Naive thymus-derived CD4-positive, alpha-beta T cell (primary cell): ENCODE data around the gene ARMC5. TPM values are rescaled to one million over a fixed set of nuclear protein-coding genes. Genes with fewer than 3 reads are reported as not detected.
A peak's percentile ranks its signal among the peaks of the same experiment; 100 is the strongest.

Experiments
- ATAC-seq: fragments of 150-1000 bp; cut with Tn5 transposase; 2 replicates; pipeline ENCODE4 v1.10.0; 2021; ENCODE audit warnings: mild to moderate bottlenecking, moderate library complexity
- CTCF ChIA-PET: fragments of 350-600 bp; sonication (Branson Sonifier 250); formaldehyde crosslinking; loops from one replicate; lab custom pipeline; 2021; ENCODE audit warnings: antibody characterized with exemption; lab: Charles Lee
- POLR2A ChIA-PET: fragments of 350-600 bp; sonication (Branson Sonifier 250); formaldehyde crosslinking; loops from one replicate; lab custom pipeline; 2021; ENCODE audit warnings: antibody characterized with exemption, inconsistent platforms; lab: Charles Lee
- DNase-seq, 9 donors: peaks; one replicate each; pipeline versions ENCODE4 v3.0.0 to v3.0.0-alpha.2; 2020 to 2022; ENCODE audit warnings: mixed read lengths in 1 of 9
- H3K27ac ChIP-seq: one replicate; pipeline ENCODE4 v1.7.0; 2013; ENCODE audit warnings: mild to moderate bottlenecking, low read depth, low read length, moderate library complexity
- H3K27me3 ChIP-seq, 2 donors: one replicate each; pipeline ENCODE4 v1.7.0; 2013; ENCODE audit warnings: low read length in 2 of 2, mild to moderate bottlenecking in 2 of 2, moderate library complexity in 2 of 2; ENCODE audit not compliant: control insufficient read depth in 2 of 2, insufficient read depth in 2 of 2
- H3K36me3 ChIP-seq, 3 experiments: 1 replicate in 2 of 3; 2 replicates in 1 of 3; pipeline ENCODE4 v1.7.0; 2013; ENCODE audit warnings: low read length in 3 of 3, mild to moderate bottlenecking in 3 of 3, moderate library complexity in 1 of 3; ENCODE audit not compliant: insufficient read depth in 3 of 3, control insufficient read depth in 2 of 3
- H3K4me1 ChIP-seq, 2 donors: one replicate each; pipeline ENCODE4 v1.7.0; 2013; ENCODE audit warnings: low read length in 2 of 2, mild to moderate bottlenecking in 2 of 2, moderate library complexity in 1 of 2; ENCODE audit not compliant: control insufficient read depth in 2 of 2, insufficient read depth in 2 of 2
- H3K4me3 ChIP-seq: 2 replicates; pipeline ENCODE4 v1.7.0; 2013; ENCODE audit warnings: mild to moderate bottlenecking, low read length
- H3K9me3 ChIP-seq, 3 experiments: 1 replicate in 2 of 3; 2 replicates in 1 of 3; pipeline ENCODE4 v1.7.0; 2013; ENCODE audit warnings: low read length in 3 of 3; ENCODE audit not compliant: control insufficient read depth in 2 of 3
- H3K27ac Mint-ChIP-seq, 9 donors: one replicate each; pipeline ENCODE4 v1.8.0; 2020 to 2022; ENCODE audit warnings: mixed read lengths in 9 of 9, mild to moderate bottlenecking in 8 of 9, moderate library complexity in 5 of 9, inconsistent platforms in 2 of 9
- H3K27me3 Mint-ChIP-seq, 5 donors: one replicate each; pipeline ENCODE4 v1.8.0; 2021 to 2022; ENCODE audit warnings: mixed read lengths in 5 of 5, mild to moderate bottlenecking in 1 of 5
- H3K36me3 Mint-ChIP-seq, 5 donors: one replicate each; pipeline ENCODE4 v1.8.0; 2020 to 2022; ENCODE audit warnings: mixed read lengths in 5 of 5, mild to moderate bottlenecking in 3 of 5, inconsistent platforms in 1 of 5
- H3K4me1 Mint-ChIP-seq, 7 donors: one replicate each; pipeline ENCODE4 v1.8.0; 2020 to 2022; ENCODE audit warnings: mixed read lengths in 7 of 7, mild to moderate bottlenecking in 3 of 7, inconsistent platforms in 1 of 7
- H3K4me3 Mint-ChIP-seq, 10 donors: one replicate each; pipeline ENCODE4 v1.8.0; 2020 to 2022; ENCODE audit warnings: mild to moderate bottlenecking in 10 of 10, mixed read lengths in 10 of 10, moderate library complexity in 6 of 10, inconsistent platforms in 2 of 10
- H3K9me3 Mint-ChIP-seq, 11 donors: one replicate each; pipeline ENCODE4 v1.8.0; 2020 to 2022; ENCODE audit warnings: mixed read lengths in 11 of 11, mild to moderate bottlenecking in 4 of 11, inconsistent platforms in 1 of 11, moderate library complexity in 1 of 11
- intact Hi-C, 2 donors: fragments of 100-400 bp; cut with micrococcal nuclease; formaldehyde crosslinking; loops; one replicate each; pipeline ENCODE4 v1.15.1; 2023
- polyA plus RNA-seq, 2 donors: library from polyadenylated mRNA; unstranded; fragments of 300-500 nt; fragmentation: Illumina TruSeq; gene quantifications; one replicate each; pipeline ENCODE4 v1.2.3, GENCODE V29; 2021
- total RNA-seq, 6 experiments: library from RNA in 5 of 6; stranded (reverse) in 5 of 6; gene quantifications; 1 replicate in 5 of 6; 2 replicates in 1 of 6; pipeline ENCODE4 v1.2.3 and lab custom pipeline; 2021 to 2026

ARMC5 gene
- total and polyA plus RNA-seq, 7 experiments from 2014 or later: 6.2 to 14.4 (median 11.5) TPM

- H3K27ac Mint-ChIP-seq: peak overlapping the region in 1 of 9 donors; percentile 51
- ChIA-PET POLR2A (no interaction called here), CTCF (interaction anchor here (0.6 kb wide), 1 partner anchor 1830 kb away, joined by 3 read pairs; no protein-coding TSS in a partner anchor)
- Histone ChIP-seq H3K27me3 (no peaks in the 10 kb centered on the region), H3K4me3 (no peak overlapping the region), H3K9me3 (no peaks in the 10 kb centered on the region), H3K27ac (no peak overlapping the region), H3K36me3 (peaks cover 0 to 8% (median 0%) of the 10 kb centered on the region in 3 experiments), H3K4me1 (peaks cover 14 to 15% of the 10 kb centered on the region in 2 donors)
- intact Hi-C loops: no loop called here
- ATAC-seq (no peak), DNase-seq (no peak)
- H3K4me1 Mint-ChIP-seq: peaks cover 18 to 41% (median 24%) of the 10 kb centered on the region in 7 donors
- H3K36me3 Mint-ChIP-seq: peaks cover 0 to 6% (median 0%) of the 10 kb centered on the region in 5 donors
- H3K9me3 Mint-ChIP-seq: peaks cover 0 to 1% (median 0%) of the 10 kb centered on the region in 11 donors
- peaks cover 0 to 46% (median 14%) of the 10 kb centered on the region in 5 donors for H3K27me3 Mint-ChIP-seq
- peak overlapping the region in 7 of 10 donors; percentile 1 to 70 (median 45) for H3K4me3 Mint-ChIP-seq
Observed at GRCh38 chr16:31471241-31471874, 12.1 kb downstream of the ARMC5 start.

- DNase-seq: no peak
- no peak within 1 kb of the TSS for H3K27ac ChIP-seq
- H3K27me3 ChIP-seq: no peaks in the 10 kb centered on the region
- no peaks in the 10 kb centered on the region for H3K9me3 ChIP-seq
- intact Hi-C loops: no loop called here
- Mint-ChIP-seq H3K9me3 (peaks cover 0 to 1% (median 0%) of the 10 kb centered on the region in 11 donors), H3K4me1 (peaks cover 12 to 36% (median 24%) of the 10 kb centered on the region in 7 donors), H3K36me3 (peaks cover 0 to 1% (median 0%) of the 10 kb centered on the region in 5 donors), H3K4me3 (peak within 1 kb of the TSS; percentile 60 to 84 (median 79)), H3K27ac (peak within 1 kb of the TSS in 1 of 9 donors; percentile 64), H3K27me3 (peaks cover 0 to 50% (median 14%) of the 10 kb centered on the region in 5 donors)
- no peak for ATAC-seq
- POLR2A ChIA-PET: interaction anchor here (7.8 kb wide), 1 partner anchor 13 kb away, joined by 69 read pairs; the partner anchor contains the start of gene ARMC5
- CTCF ChIA-PET: no interaction called here
- peaks cover 10% of the 10 kb centered on the region in 2 donors for H3K4me1 ChIP-seq
- H3K36me3 ChIP-seq: peaks cover 0 to 1% (median 0%) of the 10 kb centered on the region in 3 experiments
- H3K4me3 ChIP-seq: no peak within 1 kb of the TSS
Observed at GRCh38 chr16:31471875-31472708, 12.8 kb downstream of the ARMC5 start, which contains the start of gene TGFB1I1. TGFB1I1 (plus strand) TSS chr16:31472152; CDS start chr16:31472189, 37 bp downstream.

GRCh38 chr16:31472709-31473203, 13.5 kb downstream of the ARMC5 start:
- intact Hi-C loops: no loop called here
- Mint-ChIP-seq H3K27ac (peak overlapping the region in 1 of 9 donors; percentile 64), H3K9me3 (peaks cover 0 to 1% (median 0%) of the 10 kb centered on the region in 11 donors), H3K36me3 (no peaks in the 10 kb centered on the region), H3K4me3 (peak overlapping the region; percentile 60 to 84 (median 79)), H3K27me3 (peaks cover 0 to 52% (median 14%) of the 10 kb centered on the region in 5 donors), H3K4me1 (peaks cover 8 to 29% (median 21%) of the 10 kb centered on the region in 7 donors)
- DNase-seq (peak in 1 of 9 donors; percentile 36), ATAC-seq (peak; percentile 33)
- Histone ChIP-seq H3K36me3 (no peaks in the 10 kb centered on the region), H3K4me1 (peaks cover 4 to 6% of the 10 kb centered on the region in 2 donors), H3K27me3 (no peaks in the 10 kb centered on the region), H3K27ac (no peak overlapping the region), H3K4me3 (no peak overlapping the region), H3K9me3 (no peaks in the 10 kb centered on the region)
- POLR2A ChIA-PET: interaction anchor here (7.8 kb wide), 1 partner anchor 14 kb away, joined by 69 read pairs; the partner anchor contains the start of gene ARMC5
- CTCF ChIA-PET: no interaction called here

GRCh38 chr16:31473264-31473984, 14.1 kb downstream of the ARMC5 start:
- H3K36me3 Mint-ChIP-seq: no peaks in the 10 kb centered on the region
- Histone ChIP-seq H3K4me3 (no peak overlapping the region), H3K27ac (no peak overlapping the region), H3K9me3 (no peaks in the 10 kb centered on the region), H3K4me1 (peaks cover 4 to 6% of the 10 kb centered on the region in 2 donors), H3K36me3 (no peaks in the 10 kb centered on the region), H3K27me3 (no peaks in the 10 kb centered on the region)
- H3K4me3 Mint-ChIP-seq: peak overlapping the region in 7 of 10 donors; percentile 17 to 81 (median 63)
- H3K27me3 Mint-ChIP-seq: peaks cover 0 to 57% (median 14%) of the 10 kb centered on the region in 5 donors
- ATAC-seq (no peak), DNase-seq (no peak)
- H3K27ac Mint-ChIP-seq: no peak overlapping the region
- H3K9me3 Mint-ChIP-seq: peaks cover 0 to 1% (median 0%) of the 10 kb centered on the region in 11 donors
- POLR2A ChIA-PET: interaction anchor here (7.8 kb wide), 1 partner anchor 15 kb away, joined by 69 read pairs; the partner anchor contains the start of gene ARMC5
- intact Hi-C loops: no loop called here
- CTCF ChIA-PET: interaction anchor here (3.2 kb wide), 1 partner anchor 13 kb away, joined by 17 read pairs; no protein-coding TSS in a partner anchor
- peaks cover 9 to 31% (median 26%) of the 10 kb centered on the region in 7 donors for H3K4me1 Mint-ChIP-seq

GRCh38 chr16:31474173-31474714, 14.9 kb downstream of the ARMC5 start:
- intact Hi-C loops: no loop called here
- ChIA-PET POLR2A (interaction anchor here (0.6 to 7.8 kb wide), 5 partner anchors 15 to 478 kb away, joined by 3 to 69 read pairs (median 3); partner anchors contain the start of genes ARMC5, ZNF267, ZNF646 and ZNF668), CTCF (interaction anchor here (3.2 kb wide), 1 partner anchor 13 kb away, joined by 17 read pairs; no protein-coding TSS in a partner anchor)
- H3K27me3 ChIP-seq: no peaks in the 10 kb centered on the region
- Mint-ChIP-seq H3K4me1 (peaks cover 8 to 31% (median 23%) of the 10 kb centered on the region in 7 donors), H3K27me3 (peaks cover 0 to 63% (median 14%) of the 10 kb centered on the region in 5 donors), H3K27ac (no peak overlapping the region), H3K4me3 (peak overlapping the region in 1 of 10 donors; percentile 56), H3K36me3 (no peaks in the 10 kb centered on the region), H3K9me3 (peaks cover 0 to 1% (median 0%) of the 10 kb centered on the region in 11 donors)
- ATAC-seq (no peak), DNase-seq (no peak)
- H3K4me1 ChIP-seq: peaks cover 4 to 6% of the 10 kb centered on the region in 2 donors
- H3K36me3 ChIP-seq: no peaks in the 10 kb centered on the region
- H3K4me3 ChIP-seq: no peak overlapping the region
- no peaks in the 10 kb centered on the region for H3K9me3 ChIP-seq
- no peak overlapping the region for H3K27ac ChIP-seq
